Vagina (tissue), 2 donors: ENCODE data around the gene ST6GAL2. TPM values are rescaled to one million over a fixed set of nuclear protein-coding genes. Genes with fewer than 3 reads are reported as not detected.

Source experiments
- DNase-seq, 2 donors: peaks; one replicate each; pipeline ENCODE4 v3.0.0-alpha.2; 2017; ENCODE audit errors: extremely low spot score in 2 of 2
- H3K27ac ChIP-seq: fragments of 200-600 bp; sonication (generic); one replicate; pipeline ENCODE4 v1.5.1; 2019
- H3K27me3 ChIP-seq: fragments of 200-600 bp; sonication (generic); one replicate; pipeline ENCODE4 v1.5.1; 2019
- H3K36me3 ChIP-seq, 2 donors: fragments of 200-600 bp; sonication (generic); one replicate each; pipeline ENCODE4 v1.5.1; 2017 to 2019
- H3K4me1 ChIP-seq: fragments of 200-600 bp; sonication (generic); one replicate; pipeline ENCODE4 v1.5.1; 2019
- H3K4me3 ChIP-seq, 2 donors: fragments of 200-600 bp; sonication (generic); 1 replicate in 1 of 2; 2 replicates in 1 of 2; pipeline ENCODE4 v1.5.1; 2016 to 2019
- H3K9me3 ChIP-seq: fragments of 200-600 bp; sonication (generic); one replicate; pipeline ENCODE4 v1.5.1; 2019
- POLR2A ChIP-seq, 2 donors: fragments of 450-650 bp; IDR thresholded peaks; one replicate each; pipeline ENCODE4 v1.6.1; 2017; ENCODE audit warnings: antibody characterized with exemption in 2 of 2, mild to moderate bottlenecking in 2 of 2, moderate library complexity in 2 of 2
- POLR2AphosphoS5 ChIP-seq, 2 donors: sonication (generic); formaldehyde crosslinking; IDR thresholded peaks; one replicate each; pipeline ENCODE4 v1.9.0; 2017; ENCODE audit warnings: antibody characterized with exemption in 2 of 2, mild to moderate bottlenecking in 2 of 2, low read depth in 1 of 2; ENCODE audit not compliant: insufficient read depth in 1 of 2
- intact Hi-C: fragments of 100-400 bp; cut with DNase I; formaldehyde crosslinking; loops from one replicate; pipeline ENCODE4 v1.15.1; 2023
- total RNA-seq: library from RNA; depleted of rRNA; stranded (reverse); fragments of >200 nt; gene quantifications from one replicate; pipeline ENCODE4 v1.2.3, GENCODE V29; 2016
- TF ChIP-seq, protein P1 (sequence below), 3 experiments: fragments of 450-650 bp in 2 of 3; fragments of 200-600 bp in 1 of 3; sonication (generic) in 1 of 3; IDR thresholded peaks; one replicate each; pipeline ENCODE4 v1.5.1; 2017 to 2019; ENCODE audit warnings: antibody characterized with exemption in 3 of 3, mild to moderate bottlenecking in 2 of 3, moderate library complexity in 2 of 3

ST6GAL2 gene
- total RNA-seq, 1 donor from 2014 or later: 2.9 TPM

DNA sequence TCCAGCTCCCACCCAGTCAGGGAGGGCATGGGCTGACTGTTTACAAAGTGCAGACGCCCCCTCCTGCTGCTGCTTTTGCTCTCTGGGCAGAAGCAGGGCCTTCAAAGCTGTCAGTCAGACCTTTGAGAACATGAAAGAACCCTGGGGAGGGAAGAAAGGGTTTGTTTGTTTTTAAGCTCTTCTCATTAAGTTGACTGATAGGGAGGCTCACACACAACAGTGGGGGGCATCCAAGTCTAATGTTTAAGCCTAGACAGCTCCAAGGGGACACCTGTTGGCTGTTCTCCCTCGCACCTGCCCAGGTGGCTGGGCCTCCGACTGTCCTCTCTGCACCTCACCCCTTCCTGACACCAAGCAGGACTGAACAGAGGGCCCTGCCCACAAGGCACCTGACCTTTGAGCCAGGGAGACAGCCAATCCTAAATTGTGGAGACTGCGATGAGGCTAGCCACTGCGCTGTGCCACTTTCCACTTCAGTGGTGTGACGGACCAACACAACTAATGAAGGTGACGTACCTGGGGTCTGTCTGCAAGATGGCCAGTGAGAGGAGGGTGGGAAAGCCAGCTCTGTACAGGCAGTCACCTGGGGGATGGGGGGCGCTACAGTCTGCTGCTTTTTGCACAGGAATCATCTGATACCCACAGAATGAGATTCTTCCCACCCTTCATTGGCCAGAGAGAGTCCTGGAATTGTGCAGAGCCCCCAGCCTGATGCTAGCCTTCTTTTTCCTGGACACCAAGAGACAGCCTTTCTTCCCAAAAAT lies 16.3 kb downstream of the ST6GAL2 start:
- H3K27ac ChIP-seq: no peak overlapping the region
- no peaks in the 10 kb centered on the region for H3K9me3 ChIP-seq
- no peak for DNase-seq
- no peaks in the 10 kb centered on the region for H3K4me1 ChIP-seq
- no peaks in the 10 kb centered on the region for H3K27me3 ChIP-seq
- TF ChIP-seq, protein P1, sequence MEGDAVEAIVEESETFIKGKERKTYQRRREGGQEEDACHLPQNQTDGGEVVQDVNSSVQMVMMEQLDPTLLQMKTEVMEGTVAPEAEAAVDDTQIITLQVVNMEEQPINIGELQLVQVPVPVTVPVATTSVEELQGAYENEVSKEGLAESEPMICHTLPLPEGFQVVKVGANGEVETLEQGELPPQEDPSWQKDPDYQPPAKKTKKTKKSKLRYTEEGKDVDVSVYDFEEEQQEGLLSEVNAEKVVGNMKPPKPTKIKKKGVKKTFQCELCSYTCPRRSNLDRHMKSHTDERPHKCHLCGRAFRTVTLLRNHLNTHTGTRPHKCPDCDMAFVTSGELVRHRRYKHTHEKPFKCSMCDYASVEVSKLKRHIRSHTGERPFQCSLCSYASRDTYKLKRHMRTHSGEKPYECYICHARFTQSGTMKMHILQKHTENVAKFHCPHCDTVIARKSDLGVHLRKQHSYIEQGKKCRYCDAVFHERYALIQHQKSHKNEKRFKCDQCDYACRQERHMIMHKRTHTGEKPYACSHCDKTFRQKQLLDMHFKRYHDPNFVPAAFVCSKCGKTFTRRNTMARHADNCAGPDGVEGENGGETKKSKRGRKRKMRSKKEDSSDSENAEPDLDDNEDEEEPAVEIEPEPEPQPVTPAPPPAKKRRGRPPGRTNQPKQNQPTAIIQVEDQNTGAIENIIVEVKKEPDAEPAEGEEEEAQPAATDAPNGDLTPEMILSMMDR (IDR thresholded peaks at IDR 0.05): no peak
- TF ChIP-seq POLR2AphosphoS5 (IDR thresholded peaks at IDR 0.05; ENCODE audit: insufficient read depth in 1 of 2, low read depth in 1 of 2) (no peak), POLR2A (IDR thresholded peaks at IDR 0.05) (no peak)
- no peaks in the 10 kb centered on the region for H3K36me3 ChIP-seq
- H3K4me3 ChIP-seq: no peak overlapping the region
- intact Hi-C loops: no loop called here

DNA sequence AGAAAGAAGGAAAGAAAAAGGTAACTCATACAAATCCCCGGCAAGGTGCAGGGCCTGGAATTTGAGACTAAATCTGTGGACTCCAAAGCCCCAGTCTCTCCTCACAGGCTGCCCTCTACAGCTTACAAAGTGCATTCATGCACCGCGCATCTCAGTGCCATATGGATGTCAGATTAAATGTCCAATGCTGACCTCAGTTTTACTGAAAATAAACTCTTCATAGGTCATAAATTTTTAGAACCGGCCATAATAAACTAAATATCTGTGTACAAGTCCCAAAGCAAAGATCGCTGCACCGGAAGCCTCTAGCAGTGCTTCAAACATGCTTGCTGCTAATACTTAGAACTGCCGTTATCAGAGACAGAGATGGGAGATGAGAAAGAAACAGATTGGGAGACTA lies 17.7 kb downstream of the ST6GAL2 start:
- no peak overlapping the region for H3K4me3 ChIP-seq
- no peak for DNase-seq

DNA sequence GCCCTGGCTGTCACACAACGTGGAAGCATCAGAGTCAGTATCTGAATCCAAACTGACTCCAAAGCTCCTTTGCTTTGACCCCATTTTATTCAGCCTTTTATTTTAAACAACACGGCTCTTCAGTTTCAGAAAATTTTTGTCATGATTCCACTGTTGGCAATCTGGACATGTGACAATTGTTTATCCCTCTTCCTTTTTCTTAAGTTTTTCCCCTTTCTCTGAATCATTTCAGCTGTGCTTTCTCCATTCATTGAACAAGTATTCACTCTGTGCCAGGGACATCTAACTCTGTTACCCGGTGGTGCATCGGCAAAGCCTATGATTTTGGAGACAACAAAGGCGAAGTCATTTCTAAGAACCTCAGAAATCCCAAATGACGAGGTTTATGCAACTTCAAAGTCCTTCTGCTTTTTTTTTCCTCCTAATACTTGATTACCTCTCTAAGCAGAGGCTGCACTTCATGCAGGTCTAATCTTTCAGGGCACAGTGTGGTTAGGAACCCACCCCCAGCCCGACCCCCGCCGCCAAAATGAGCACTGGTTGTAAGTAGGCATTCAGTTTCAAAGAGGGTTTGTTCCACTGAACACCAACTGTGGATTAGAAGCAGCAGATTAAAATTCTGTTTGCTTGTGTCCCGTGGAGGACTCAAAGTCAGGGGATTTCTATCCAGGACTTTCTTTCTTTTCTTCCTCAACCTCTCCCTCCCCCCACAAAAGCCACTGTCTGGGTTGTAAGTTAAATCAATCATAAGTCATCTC lies 18.6 kb downstream of the ST6GAL2 start:
- no peaks in the 10 kb centered on the region for H3K27me3 ChIP-seq
- DNase-seq: no peak
- TF ChIP-seq, protein P1 (IDR thresholded peaks at IDR 0.05): no peak
- TF ChIP-seq POLR2A (IDR thresholded peaks at IDR 0.05) (no peak), POLR2AphosphoS5 (IDR thresholded peaks at IDR 0.05; ENCODE audit: insufficient read depth in 1 of 2, low read depth in 1 of 2) (no peak)
- H3K4me1 ChIP-seq: no peaks in the 10 kb centered on the region
- intact Hi-C loops: no loop called here
- no peaks in the 10 kb centered on the region for H3K9me3 ChIP-seq
- H3K27ac ChIP-seq: no peak overlapping the region
- H3K36me3 ChIP-seq: no peaks in the 10 kb centered on the region
- H3K4me3 ChIP-seq: no peak overlapping the region

More for the DNA sequence above, 17.7 kb downstream of the ST6GAL2 start:
- Histone ChIP-seq H3K9me3 (no peaks in the 10 kb centered on the region), H3K27me3 (no peaks in the 10 kb centered on the region), H3K36me3 (no peaks in the 10 kb centered on the region), H3K4me1 (no peaks in the 10 kb centered on the region), H3K27ac (no peak overlapping the region)
- TF ChIP-seq POLR2AphosphoS5 (IDR thresholded peaks at IDR 0.05; ENCODE audit: insufficient read depth in 1 of 2, low read depth in 1 of 2) (no peak), POLR2A (IDR thresholded peaks at IDR 0.05) (no peak)
- TF ChIP-seq, protein P1 (IDR thresholded peaks at IDR 0.05): no peak
- intact Hi-C loops: no loop called here

DNA sequence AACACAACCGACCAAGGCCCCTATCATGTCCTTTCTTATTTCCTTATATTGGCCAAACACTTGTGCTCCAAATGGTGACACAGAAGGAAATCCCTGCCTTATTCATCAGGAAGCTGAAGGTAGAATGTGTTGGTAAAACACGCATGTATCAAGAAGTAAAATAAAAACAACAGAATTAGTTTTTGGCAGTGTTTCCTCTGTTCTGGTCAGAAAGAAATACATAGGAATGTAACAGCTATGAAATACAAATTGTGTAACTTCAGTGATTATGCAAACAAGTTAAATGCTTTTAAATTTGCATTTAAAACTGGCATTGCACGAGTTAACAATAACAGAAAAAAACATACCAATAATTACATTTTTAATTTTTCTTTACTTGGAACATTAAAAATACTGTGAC lies 19.3 kb downstream of the ST6GAL2 start:
- DNase-seq: no peak
- Histone ChIP-seq H3K27ac (no peak overlapping the region), H3K27me3 (no peaks in the 10 kb centered on the region), H3K4me3 (no peak overlapping the region), H3K9me3 (no peaks in the 10 kb centered on the region), H3K4me1 (no peaks in the 10 kb centered on the region), H3K36me3 (no peaks in the 10 kb centered on the region)
- TF ChIP-seq POLR2AphosphoS5 (IDR thresholded peaks at IDR 0.05; ENCODE audit: insufficient read depth in 1 of 2, low read depth in 1 of 2): no peak
- TF ChIP-seq, protein P1 (IDR thresholded peaks at IDR 0.05): no peak
- TF ChIP-seq POLR2A (IDR thresholded peaks at IDR 0.05): no peak
- intact Hi-C loops: no loop called here

DNA sequence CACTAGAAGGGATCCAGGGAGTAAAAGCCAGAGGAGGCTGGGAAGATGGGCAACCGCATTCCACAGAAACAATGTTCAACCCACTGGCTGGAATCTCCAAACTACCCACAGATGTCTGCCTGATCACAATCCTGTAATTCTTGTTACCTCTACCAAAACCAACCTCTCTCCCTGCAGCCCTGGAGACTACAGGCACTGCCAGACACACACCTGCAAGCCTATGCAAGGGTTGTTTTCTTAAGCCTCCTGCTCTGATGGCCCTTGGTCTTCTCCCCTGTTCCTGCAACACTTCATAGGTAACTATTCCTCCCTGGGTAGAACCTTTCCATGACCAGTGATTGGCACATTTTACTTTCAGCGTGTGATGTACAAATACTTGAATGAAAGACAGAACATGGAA lies 21.9 kb downstream of the ST6GAL2 start:
- Histone ChIP-seq H3K9me3 (no peaks in the 10 kb centered on the region), H3K36me3 (no peaks in the 10 kb centered on the region), H3K4me3 (no peak overlapping the region), H3K27me3 (no peaks in the 10 kb centered on the region), H3K4me1 (no peaks in the 10 kb centered on the region), H3K27ac (no peak overlapping the region)
- intact Hi-C loops: no loop called here
- peak in 1 of 2 donors; percentile 34 for DNase-seq
- TF ChIP-seq POLR2AphosphoS5 (IDR thresholded peaks at IDR 0.05; ENCODE audit: insufficient read depth in 1 of 2, low read depth in 1 of 2) (no peak), POLR2A (IDR thresholded peaks at IDR 0.05) (no peak)
- TF ChIP-seq, protein P1 (IDR thresholded peaks at IDR 0.05): no peak
